ENCODE measurements around the gene PTPRA.

The PTPRA gene

DNA sequence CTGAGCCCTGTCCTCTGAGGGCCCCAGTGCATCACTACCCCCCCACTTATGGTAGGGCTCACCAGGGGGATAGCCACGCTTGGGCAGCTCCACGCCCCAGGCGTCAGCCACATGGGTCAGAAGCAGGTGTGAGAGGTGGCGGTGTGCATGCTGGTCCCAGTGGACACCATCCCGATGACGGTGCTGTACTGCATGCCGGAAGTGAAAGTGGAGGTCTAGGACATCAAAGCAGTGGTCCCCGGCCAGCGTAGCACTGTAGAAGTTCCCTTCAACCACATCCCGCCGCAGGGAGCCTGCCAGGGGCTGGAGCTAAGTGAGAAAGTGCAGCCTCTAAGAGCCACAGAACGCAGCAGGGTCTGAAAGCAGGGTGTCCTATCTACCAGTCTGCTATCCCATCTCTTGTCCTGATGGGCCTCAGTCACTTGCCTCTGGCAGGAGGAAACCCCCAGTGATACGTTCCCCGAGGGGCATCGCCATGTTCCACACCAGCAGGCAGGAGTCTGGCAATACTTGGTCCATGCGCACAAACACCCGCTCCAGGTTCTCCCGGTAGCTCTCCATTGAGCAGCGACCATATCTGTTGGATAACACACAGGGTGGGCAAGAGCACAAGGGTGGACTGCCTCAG lies 35.0 kb upstream of the PTPRA start:
- no peak overlapping the region for H3K27ac ChIP-seq (ENCODE audit: low read depth in 2 of 2, low read length in 2 of 2)
- H3K4me1 ChIP-seq (ENCODE audit: control insufficient read depth in 2 of 2, insufficient read depth in 2 of 2, low read length in 2 of 2), result peaks cover 10 to 14% of the 10 kb centered on the region in 2 donors
- no peaks in the 10 kb centered on the region for H3K27me3 ChIP-seq (ENCODE audit: control insufficient read depth in 2 of 2, insufficient read depth in 2 of 2, low read length in 2 of 2)
- peaks cover 0 to 3% of the 10 kb centered on the region in 2 donors for H3K36me3 ChIP-seq (ENCODE audit: control insufficient read depth in 2 of 2, insufficient read depth in 2 of 2, low read length in 2 of 2)
- no peak overlapping the region for H3K9ac ChIP-seq (ENCODE audit: low read depth in 1 of 2, low read length in 2 of 2)
- no peaks in the 10 kb centered on the region for H3K9me3 ChIP-seq (ENCODE audit: control insufficient read depth in 2 of 2, low read length in 2 of 2)
- no peak overlapping the region for H3K4me3 ChIP-seq (ENCODE audit: low read length in 2 of 2)

DNA sequence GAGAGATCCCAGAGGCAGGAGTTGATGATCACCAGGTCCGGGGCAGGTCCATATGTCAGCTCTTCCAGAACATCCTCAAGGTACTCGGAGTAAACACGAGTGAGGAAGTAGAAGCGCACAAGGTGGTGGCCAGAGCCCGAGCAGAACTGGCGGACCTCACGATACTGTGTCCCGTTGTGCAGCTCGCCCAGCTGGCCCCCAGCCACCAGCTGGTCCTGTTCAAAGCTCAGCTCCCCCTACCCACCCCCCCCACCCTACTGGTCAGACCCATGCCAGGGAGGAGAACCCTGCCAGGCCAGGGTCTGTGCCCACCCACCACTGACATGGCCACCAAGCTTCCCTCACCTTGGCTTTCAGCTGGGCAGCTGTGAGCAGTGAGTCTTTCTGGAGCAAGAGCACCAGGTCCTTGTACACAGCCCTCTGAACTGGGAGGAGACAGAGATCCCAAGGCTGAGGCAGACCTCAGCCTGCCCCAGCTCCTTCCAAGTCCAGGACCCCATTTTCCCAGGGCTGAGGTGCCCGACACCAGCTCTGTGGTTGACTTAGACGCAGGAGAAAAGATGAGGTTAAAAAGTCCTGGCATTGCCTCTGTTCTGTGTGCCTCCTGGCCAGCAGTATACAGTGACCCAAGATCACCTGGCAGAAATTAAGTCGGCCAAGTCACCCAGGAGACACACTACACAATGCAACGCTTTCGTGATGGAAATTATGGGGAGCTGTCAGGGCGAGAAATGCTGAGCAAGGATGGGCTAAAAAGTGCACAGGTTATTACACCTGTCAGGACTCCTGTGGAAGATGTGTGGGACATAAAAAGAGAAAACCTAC lies 34.2 kb upstream of the PTPRA start:
- no peak overlapping the region for H3K4me3 ChIP-seq (ENCODE audit: low read length in 2 of 2)
- H3K27me3 ChIP-seq (ENCODE audit: control insufficient read depth in 2 of 2, insufficient read depth in 2 of 2, low read length in 2 of 2), result no peaks in the 10 kb centered on the region
- peaks cover 0 to 3% of the 10 kb centered on the region in 2 donors for H3K36me3 ChIP-seq (ENCODE audit: control insufficient read depth in 2 of 2, insufficient read depth in 2 of 2, low read length in 2 of 2)
- no peak overlapping the region for H3K9ac ChIP-seq (ENCODE audit: low read depth in 1 of 2, low read length in 2 of 2)
- no peak overlapping the region for H3K27ac ChIP-seq (ENCODE audit: low read depth in 2 of 2, low read length in 2 of 2)
- H3K4me1 ChIP-seq (ENCODE audit: control insufficient read depth in 2 of 2, insufficient read depth in 2 of 2, low read length in 2 of 2), result peaks cover 10 to 14% of the 10 kb centered on the region in 2 donors
- no peaks in the 10 kb centered on the region for H3K9me3 ChIP-seq (ENCODE audit: control insufficient read depth in 2 of 2, low read length in 2 of 2)

DNA sequence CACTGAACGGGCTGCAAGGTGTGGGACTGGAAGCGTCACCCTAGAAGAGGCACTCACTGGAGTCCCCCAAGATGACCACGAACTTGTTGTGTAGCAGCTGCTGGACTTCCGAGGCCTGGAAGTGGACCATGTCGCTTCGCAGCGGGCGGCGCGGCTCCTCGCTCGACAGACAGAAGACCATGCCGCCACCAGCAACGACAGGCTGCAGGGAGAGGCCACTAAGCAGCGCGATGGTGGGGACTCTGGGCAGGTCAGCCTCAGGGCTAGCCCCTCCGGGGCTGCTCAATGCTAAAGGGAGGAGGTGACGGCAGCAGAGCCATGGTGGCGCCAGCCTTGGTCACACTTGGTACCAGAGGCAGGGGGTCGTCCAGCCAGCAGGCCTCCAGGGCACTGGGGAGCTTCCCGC lies 33.5 kb upstream of the PTPRA start:
- Histone ChIP-seq H3K9me3 (ENCODE audit: control insufficient read depth in 2 of 2, low read length in 2 of 2) (no peaks in the 10 kb centered on the region), H3K36me3 (ENCODE audit: control insufficient read depth in 2 of 2, insufficient read depth in 2 of 2, low read length in 2 of 2) (peaks cover 0 to 7% of the 10 kb centered on the region in 2 donors), H3K4me3 (ENCODE audit: low read length in 2 of 2) (peak overlapping the region; percentile 88 to 94), H3K4me1 (ENCODE audit: control insufficient read depth in 2 of 2, insufficient read depth in 2 of 2, low read length in 2 of 2) (peaks cover 10 to 14% of the 10 kb centered on the region in 2 donors), H3K27ac (ENCODE audit: low read depth in 2 of 2, low read length in 2 of 2) (no peak overlapping the region), H3K9ac (ENCODE audit: low read depth in 1 of 2, low read length in 2 of 2) (peak overlapping the region in 1 of 2 donors; percentile 82), H3K27me3 (ENCODE audit: control insufficient read depth in 2 of 2, insufficient read depth in 2 of 2, low read length in 2 of 2) (no peaks in the 10 kb centered on the region)

DNA sequence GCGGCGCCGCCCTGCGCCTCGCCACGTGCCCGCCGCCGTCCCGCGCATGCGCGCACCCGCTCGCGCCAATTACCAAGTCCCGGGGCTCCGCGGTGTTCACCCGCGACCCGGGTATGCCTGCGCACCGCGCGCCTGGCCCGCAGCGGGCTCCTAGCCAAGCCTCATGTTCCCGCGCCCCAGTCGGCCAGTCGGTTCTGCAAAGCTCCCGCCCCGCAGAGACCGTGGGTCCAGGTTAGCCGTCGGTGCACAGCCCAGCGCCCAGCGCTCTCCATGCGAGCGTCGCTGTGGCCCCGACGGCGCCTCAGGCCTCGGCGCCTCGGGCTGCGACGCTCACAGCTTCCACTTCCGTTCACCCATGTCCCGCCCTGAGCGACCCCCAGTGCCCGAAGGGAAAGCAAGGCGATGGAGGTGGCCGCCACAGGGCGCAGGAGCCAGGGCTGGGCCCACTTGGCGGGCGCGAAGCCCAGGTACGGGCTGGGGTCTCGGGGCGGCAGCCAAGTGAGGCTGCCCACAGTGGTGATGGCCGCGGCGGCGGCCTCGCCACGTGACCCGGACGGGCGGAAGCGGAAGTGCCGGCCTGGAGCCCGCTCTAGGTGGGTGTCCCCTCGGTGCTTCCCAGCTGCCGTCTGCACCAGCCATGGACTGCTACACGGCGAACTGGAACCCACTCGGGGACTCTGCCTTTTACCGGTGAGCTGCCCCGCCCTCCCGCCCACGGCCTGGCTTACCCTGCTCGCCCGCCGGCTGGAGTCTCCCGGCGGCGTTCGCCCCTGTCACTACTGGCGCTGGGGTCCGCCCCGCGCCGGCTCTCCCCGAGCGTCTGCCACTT lies 32.9 kb upstream of the PTPRA start, which contains the start of the genes PCED1A and VPS16:
Gene PCED1A (minus strand): TSS at position 518 of the 829 bp plus-strand sequence. CDS start 743 bp downstream, outside the sequence.
Gene VPS16 (plus strand): TSS at position 608 of the 829 bp plus-strand sequence. CDS start 30 bp downstream, at position 638.
- peak within 1 kb of the TSS; percentile 70 to 82 for H3K9ac ChIP-seq (ENCODE audit: low read depth in 1 of 2, low read length in 2 of 2)
- H3K9me3 ChIP-seq (ENCODE audit: control insufficient read depth in 2 of 2, low read length in 2 of 2), result no peaks in the 10 kb centered on the region
- peak within 1 kb of the TSS; percentile 77 to 88 for H3K27ac ChIP-seq (ENCODE audit: low read depth in 2 of 2, low read length in 2 of 2)
- peak within 1 kb of the TSS; percentile 88 to 94 for H3K4me3 ChIP-seq (ENCODE audit: low read length in 2 of 2)
- peaks cover 0 to 8% of the 10 kb centered on the region in 2 donors for H3K36me3 ChIP-seq (ENCODE audit: control insufficient read depth in 2 of 2, insufficient read depth in 2 of 2, low read length in 2 of 2)
- no peaks in the 10 kb centered on the region for H3K27me3 ChIP-seq (ENCODE audit: control insufficient read depth in 2 of 2, insufficient read depth in 2 of 2, low read length in 2 of 2)
- H3K4me1 ChIP-seq (ENCODE audit: control insufficient read depth in 2 of 2, insufficient read depth in 2 of 2, low read length in 2 of 2), result peaks cover 10 to 14% of the 10 kb centered on the region in 2 donors

DNA sequence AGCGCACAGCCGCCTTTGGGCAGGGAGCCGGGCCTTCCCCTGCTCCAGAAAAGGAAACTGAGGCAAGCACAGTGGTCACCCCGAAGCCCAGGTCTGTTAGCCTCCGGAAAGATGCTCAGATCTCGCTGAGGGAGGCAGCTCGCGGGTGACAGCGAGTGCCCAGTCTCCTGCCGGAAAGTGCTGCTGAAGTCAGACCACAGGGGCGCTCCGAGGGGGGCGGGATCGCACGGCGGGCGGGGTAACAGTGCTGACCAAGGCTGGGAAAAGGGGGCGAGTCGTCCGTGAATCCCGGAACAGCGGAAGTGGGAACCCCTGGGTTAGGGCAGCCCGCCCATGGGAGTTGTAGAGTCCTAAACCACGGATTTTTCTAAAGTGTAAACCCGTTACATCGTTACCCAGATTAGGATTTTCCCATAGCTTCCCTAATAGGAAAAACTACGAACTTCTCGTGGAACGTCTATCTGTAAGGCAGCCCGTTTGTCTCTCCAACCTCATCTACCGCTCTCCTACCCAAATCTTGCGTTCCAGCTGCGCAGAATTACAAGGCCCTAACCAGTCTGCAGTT lies 32.2 kb upstream of the PTPRA start:
- Histone ChIP-seq H3K9ac (ENCODE audit: low read depth in 1 of 2, low read length in 2 of 2) (peak overlapping the region; percentile 60 to 68), H3K27ac (ENCODE audit: low read depth in 2 of 2, low read length in 2 of 2) (peak overlapping the region in 1 of 2 donors; percentile 88), H3K4me3 (ENCODE audit: low read length in 2 of 2) (peak overlapping the region; percentile 88 to 94), H3K36me3 (ENCODE audit: control insufficient read depth in 2 of 2, insufficient read depth in 2 of 2, low read length in 2 of 2) (peaks cover 0 to 8% of the 10 kb centered on the region in 2 donors), H3K9me3 (ENCODE audit: control insufficient read depth in 2 of 2, low read length in 2 of 2) (no peaks in the 10 kb centered on the region), H3K27me3 (ENCODE audit: control insufficient read depth in 2 of 2, insufficient read depth in 2 of 2, low read length in 2 of 2) (no peaks in the 10 kb centered on the region), H3K4me1 (ENCODE audit: control insufficient read depth in 2 of 2, insufficient read depth in 2 of 2, low read length in 2 of 2) (peaks cover 10 to 14% of the 10 kb centered on the region in 2 donors)

DNA sequence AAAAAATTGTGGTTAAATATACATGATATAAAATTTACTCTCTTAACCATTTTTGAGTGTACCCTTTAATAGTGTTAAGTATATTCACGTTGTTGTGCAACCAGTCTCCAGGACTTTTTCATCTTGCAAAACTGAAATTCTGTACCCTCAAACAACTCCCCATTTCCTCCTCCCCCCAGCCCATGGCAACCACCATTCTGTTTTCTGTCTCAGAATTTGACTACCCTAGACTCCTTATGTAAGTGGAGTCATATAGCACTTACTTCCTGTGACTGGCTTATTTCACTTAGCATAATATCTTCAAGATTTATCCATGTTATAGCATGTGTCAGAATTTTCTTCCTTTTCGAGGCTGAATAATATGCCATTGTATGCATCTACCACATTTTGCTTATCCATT lies 27.7 kb upstream of the PTPRA start:
- Histone ChIP-seq H3K36me3 (ENCODE audit: control insufficient read depth in 2 of 2, insufficient read depth in 2 of 2, low read length in 2 of 2) (peaks cover 0 to 8% of the 10 kb centered on the region in 2 donors), H3K27ac (ENCODE audit: low read depth in 2 of 2, low read length in 2 of 2) (no peak overlapping the region), H3K9ac (ENCODE audit: low read depth in 1 of 2, low read length in 2 of 2) (no peak overlapping the region), H3K4me1 (ENCODE audit: control insufficient read depth in 2 of 2, insufficient read depth in 2 of 2, low read length in 2 of 2) (peaks cover 5 to 8% of the 10 kb centered on the region in 2 donors), H3K4me3 (ENCODE audit: low read length in 2 of 2) (no peak overlapping the region), H3K9me3 (ENCODE audit: control insufficient read depth in 2 of 2, low read length in 2 of 2) (no peaks in the 10 kb centered on the region), H3K27me3 (ENCODE audit: control insufficient read depth in 2 of 2, insufficient read depth in 2 of 2, low read length in 2 of 2) (no peaks in the 10 kb centered on the region)

DNA sequence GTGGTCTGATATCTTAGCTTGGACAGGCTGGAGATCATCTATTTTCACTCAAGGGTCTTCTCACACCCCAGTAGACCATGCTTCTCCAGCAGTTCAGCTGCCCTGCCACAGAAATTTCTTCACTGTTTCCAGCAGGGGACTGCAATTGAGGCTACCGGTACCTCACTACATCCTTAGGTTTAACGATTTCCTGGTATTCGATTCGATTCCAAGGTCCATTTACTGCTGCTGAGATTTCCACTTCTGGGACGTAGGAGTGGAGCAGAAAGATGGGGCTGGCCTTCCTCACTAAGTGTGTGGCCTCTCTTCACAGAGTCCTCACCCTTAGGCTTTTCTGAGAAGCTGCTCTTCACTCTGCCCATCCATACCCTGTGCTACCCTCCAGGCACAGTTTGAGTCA lies 26.6 kb upstream of the PTPRA start:
- Histone ChIP-seq H3K36me3 (ENCODE audit: control insufficient read depth in 2 of 2, insufficient read depth in 2 of 2, low read length in 2 of 2) (peaks cover 0 to 8% of the 10 kb centered on the region in 2 donors), H3K27me3 (ENCODE audit: control insufficient read depth in 2 of 2, insufficient read depth in 2 of 2, low read length in 2 of 2) (no peaks in the 10 kb centered on the region), H3K9me3 (ENCODE audit: control insufficient read depth in 2 of 2, low read length in 2 of 2) (no peaks in the 10 kb centered on the region), H3K4me3 (ENCODE audit: low read length in 2 of 2) (no peak overlapping the region), H3K4me1 (ENCODE audit: control insufficient read depth in 2 of 2, insufficient read depth in 2 of 2, low read length in 2 of 2) (peaks cover 0 to under 1% of the 10 kb centered on the region in 2 donors), H3K27ac (ENCODE audit: low read depth in 2 of 2, low read length in 2 of 2) (no peak overlapping the region), H3K9ac (ENCODE audit: low read depth in 1 of 2, low read length in 2 of 2) (no peak overlapping the region)

DNA sequence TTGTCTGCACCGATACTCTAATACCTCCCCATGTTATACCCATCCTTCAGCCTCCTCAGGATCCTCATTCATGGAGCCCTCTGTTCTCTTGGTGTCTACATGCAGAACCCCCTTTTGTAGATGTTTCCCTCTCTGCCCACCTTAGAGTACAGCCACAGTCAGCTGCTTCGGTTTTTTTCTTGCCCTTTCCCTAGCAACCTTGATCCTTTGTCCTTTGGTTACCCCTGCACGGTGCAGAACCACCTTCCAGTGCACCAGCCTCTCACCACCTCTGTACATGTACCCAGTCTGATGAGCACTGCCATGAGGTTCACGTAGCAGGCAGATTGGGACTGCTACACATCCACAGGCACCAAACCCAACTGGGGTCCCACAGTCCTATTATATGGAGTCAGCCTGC lies 25.5 kb upstream of the PTPRA start:
- no peaks in the 10 kb centered on the region for H3K9me3 ChIP-seq (ENCODE audit: control insufficient read depth in 2 of 2, low read length in 2 of 2)
- H3K4me1 ChIP-seq (ENCODE audit: control insufficient read depth in 2 of 2, insufficient read depth in 2 of 2, low read length in 2 of 2), result peaks cover 0 to 4% of the 10 kb centered on the region in 2 donors
- H3K4me3 ChIP-seq (ENCODE audit: low read length in 2 of 2), result no peak overlapping the region
- H3K9ac ChIP-seq (ENCODE audit: low read depth in 1 of 2, low read length in 2 of 2), result no peak overlapping the region
- H3K27ac ChIP-seq (ENCODE audit: low read depth in 2 of 2, low read length in 2 of 2), result no peak overlapping the region
- H3K36me3 ChIP-seq (ENCODE audit: control insufficient read depth in 2 of 2, insufficient read depth in 2 of 2, low read length in 2 of 2), result peaks cover 0 to 8% of the 10 kb centered on the region in 2 donors
- H3K27me3 ChIP-seq (ENCODE audit: control insufficient read depth in 2 of 2, insufficient read depth in 2 of 2, low read length in 2 of 2), result no peaks in the 10 kb centered on the region

DNA sequence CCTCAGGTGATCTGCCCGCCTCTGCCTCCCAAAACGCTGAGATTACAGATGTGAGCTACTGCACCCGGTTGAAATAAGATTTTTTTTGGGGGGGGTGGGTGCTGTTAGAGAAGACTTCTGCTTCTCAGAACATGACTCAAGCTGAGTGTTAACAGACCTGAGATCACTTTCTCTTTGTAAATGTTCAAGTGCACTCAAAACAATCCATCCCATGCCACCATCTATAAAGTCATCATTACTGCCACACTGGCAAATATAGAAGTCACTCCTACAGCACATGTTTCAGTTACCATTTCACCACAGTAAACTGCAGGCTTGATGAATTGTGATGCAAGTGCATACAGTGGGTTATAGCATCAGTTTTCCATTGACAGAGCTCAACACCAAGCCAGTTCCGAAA lies 23.8 kb upstream of the PTPRA start:
- Histone ChIP-seq H3K36me3 (ENCODE audit: control insufficient read depth in 2 of 2, insufficient read depth in 2 of 2, low read length in 2 of 2) (peaks cover 0 to 6% of the 10 kb centered on the region in 2 donors), H3K4me3 (ENCODE audit: low read length in 2 of 2) (no peak overlapping the region), H3K9ac (ENCODE audit: low read depth in 1 of 2, low read length in 2 of 2) (no peak overlapping the region), H3K4me1 (ENCODE audit: control insufficient read depth in 2 of 2, insufficient read depth in 2 of 2, low read length in 2 of 2) (peaks cover 0 to 4% of the 10 kb centered on the region in 2 donors), H3K27ac (ENCODE audit: low read depth in 2 of 2, low read length in 2 of 2) (no peak overlapping the region), H3K27me3 (ENCODE audit: control insufficient read depth in 2 of 2, insufficient read depth in 2 of 2, low read length in 2 of 2) (no peaks in the 10 kb centered on the region), H3K9me3 (ENCODE audit: control insufficient read depth in 2 of 2, low read length in 2 of 2) (no peaks in the 10 kb centered on the region)
